GM21619 (cell line): ENCODE measurements around the gene ZNF106.

ENCODE experiments used
- ATAC-seq: cut with Tn5 transposase; IDR thresholded peaks from one replicate; pipeline ENCODE4 v1.9.1; 2021; ENCODE audit not compliant: unreplicated experiment

The ZNF106 gene

GRCh38 chr15:42409011-42409410 is 81.9 kb downstream of the ZNF106 start:
- no peak for ATAC-seq

- ATAC-seq = no peak
These were observed 82.8 kb downstream of the ZNF106 start for GRCh38 chr15:42408178-42408577.

GRCh38 chr15:42405863-42406482 is 85.0 kb downstream of the ZNF106 start:
- no peak for ATAC-seq

- no peak for ATAC-seq
These were observed 86.3 kb downstream of the ZNF106 start for GRCh38 chr15:42404461-42405235.

- ATAC-seq = no peak
These were observed 87.6 kb downstream of the ZNF106 start for GRCh38 chr15:42403389-42403788.

GRCh38 chr15:42402455-42403205 is 88.3 kb downstream of the ZNF106 start:
- no peak for ATAC-seq

- ATAC-seq = no peak
These were observed 89.1 kb downstream of the ZNF106 start for GRCh38 chr15:42401544-42402454.

GRCh38 chr15:42395838-42396237 is 95.1 kb downstream of the ZNF106 start:
- no peak for ATAC-seq

- no peak for ATAC-seq
These were observed 96.8 kb downstream of the ZNF106 start for GRCh38 chr15:42394106-42394505.

- no peak for ATAC-seq
These were observed 98.5 kb downstream of the ZNF106 start for GRCh38 chr15:42392309-42393024.

- ATAC-seq = no peak
These were observed 103.3 kb downstream of the ZNF106 start for GRCh38 chr15:42387603-42388002.

GRCh38 chr15:42385980-42386700 is 104.8 kb downstream of the ZNF106 start:
- ATAC-seq = no peak

GRCh38 chr15:42385206-42385979 is 105.5 kb downstream of the ZNF106 start:
- ATAC-seq = no peak

- no peak for ATAC-seq
These were observed 106.3 kb downstream of the ZNF106 start for GRCh38 chr15:42384597-42384996.

GRCh38 chr15:42378011-42378410 is 112.9 kb downstream of the ZNF106 start:
- no peak for ATAC-seq

GRCh38 chr15:42375941-42376340 is 115.0 kb downstream of the ZNF106 start:
- ATAC-seq = no peak

GRCh38 chr15:42375252-42375651 is 115.7 kb downstream of the ZNF106 start:
- no peak for ATAC-seq

GRCh38 chr15:42374810-42375209 is 116.1 kb downstream of the ZNF106 start:
- ATAC-seq = no peak

- ATAC-seq = no peak
These were observed 117.0 kb downstream of the ZNF106 start for GRCh38 chr15:42373936-42374335.
